Fibroblast of lung (primary cell): Measurements from ENCODE around the gene ARID1B. TPM values are rescaled to one million over a fixed set of nuclear protein-coding genes. Genes with fewer than 3 reads are reported as not detected.

Experiments
- DNase-seq, 2 donors: peaks; one replicate each; pipeline versions ENCODE4 v3.0.0 to v3.0.0-alpha.2; 2010; ENCODE audit warnings: low read depth in 2 of 2
- H2AFZ ChIP-seq: 2 replicates; pipeline ENCODE4 v1.5.1; 2012; ENCODE audit warnings: low read length, control low read depth, inconsistent platforms
- H3K27ac ChIP-seq: 2 replicates; pipeline ENCODE4 v1.5.1; 2011; ENCODE audit warnings: low read length, control low read depth; ENCODE audit not compliant: insufficient read depth
- H3K27me3 ChIP-seq: 2 replicates; pipeline ENCODE4 v1.5.1; 2011; ENCODE audit warnings: mild to moderate bottlenecking, low read length; ENCODE audit not compliant: control insufficient read depth, insufficient read depth
- H3K36me3 ChIP-seq: 2 replicates; pipeline ENCODE4 v1.5.1; 2011; ENCODE audit warnings: low read length; ENCODE audit not compliant: control insufficient read depth, insufficient read depth
- H3K4me1 ChIP-seq: 2 replicates; pipeline ENCODE4 v1.5.1; 2011; ENCODE audit warnings: low read length; ENCODE audit not compliant: control insufficient read depth, insufficient read depth; ENCODE audit errors: extremely low read depth
- H3K4me2 ChIP-seq: 2 replicates; pipeline ENCODE4 v1.5.1; 2011; ENCODE audit warnings: low read length, control low read depth; ENCODE audit not compliant: insufficient read depth; ENCODE audit errors: extremely low read depth
- H3K4me3 ChIP-seq, 4 experiments: fragments of 200-600 bp in 1 of 4; sonication (generic) in 1 of 4; replicated peaks in 1 of 4; 2 replicates each; pipeline ENCODE4 v1.5.1; 2011 to 2016; ENCODE audit warnings: low read length in 4 of 4, low read depth in 3 of 4, mild to moderate bottlenecking in 3 of 4, control low read depth in 2 of 4, inconsistent platforms in 1 of 4, mixed read lengths in 1 of 4; ENCODE audit not compliant: insufficient read depth in 1 of 4; ENCODE audit errors: control extremely low read depth in 1 of 4
- H3K79me2 ChIP-seq: 2 replicates; pipeline ENCODE4 v1.5.1; 2012; ENCODE audit warnings: mild to moderate bottlenecking, low read length, inconsistent platforms; ENCODE audit not compliant: control insufficient read depth, insufficient read depth
- H3K9ac ChIP-seq: 2 replicates; pipeline ENCODE4 v1.5.1; 2011; ENCODE audit warnings: mild to moderate bottlenecking, low read length, control low read depth; ENCODE audit not compliant: insufficient read depth
- H3K9me3 ChIP-seq: 2 replicates; pipeline ENCODE4 v1.5.1; 2012; ENCODE audit warnings: low read depth, low read length; ENCODE audit not compliant: control insufficient read depth, insufficient read depth
- H4K20me1 ChIP-seq: 2 replicates; pipeline ENCODE4 v1.5.1; 2011; ENCODE audit warnings: low read length; ENCODE audit not compliant: control insufficient read depth, insufficient read depth; ENCODE audit errors: extremely low read depth
- CTCF ChIP-seq, 2 donors: IDR thresholded peaks in 1 of 2; conservative IDR thresholded peaks in 1 of 2; 1 replicate in 1 of 2; 2 replicates in 1 of 2; pipeline ENCODE4 v1.5.1; 2011 to 2012; ENCODE audit warnings: low read length in 2 of 2, control low read depth in 1 of 2, inconsistent platforms in 1 of 2, low read depth in 1 of 2, mild to moderate bottlenecking in 1 of 2
- EZH2 ChIP-seq: IDR thresholded peaks from 2 replicates; pipeline ENCODE4 v1.5.1; 2012; ENCODE audit warnings: low read length, control low read depth, mild to moderate bottlenecking; ENCODE audit errors: missing control alignments
- polyA plus RNA-seq, 2 donors: library from polyadenylated mRNA; depleted of rRNA in 1 of 2; stranded (reverse) in 1 of 2; unstranded in 1 of 2; fragments of >200 nt; gene quantifications; 2 replicates each; pipeline ENCODE4 v1.2.1, GENCODE V29; 2011 to 2012; ENCODE audit warnings: missing spikeins in 1 of 2
- total RNA-seq: library from RNA; depleted of rRNA; stranded (reverse); fragments of >200 nt; gene quantifications from 2 replicates; pipeline ENCODE4 v1.2.1, GENCODE V29; 2014

Gene ARID1B
- total and polyA plus RNA-seq, 2 donors (not counting 1 experiment from before 2014, with no cell fraction given): 15.4 to 41.9 TPM

GRCh38 chr6:157063923-157064322 is 286.7 kb downstream of the ARID1B start:
- H3K27ac ChIP-seq: no peak overlapping the region
- no peak for DNase-seq
- H3K27me3 ChIP-seq: no peaks in the 10 kb centered on the region
- H3K9ac ChIP-seq: no peak overlapping the region
- no peak overlapping the region for H3K4me3 ChIP-seq
- H4K20me1 ChIP-seq: no peaks in the 10 kb centered on the region
- H3K79me2 ChIP-seq: no peaks in the 10 kb centered on the region
- H3K4me2 ChIP-seq: no peak overlapping the region
- H3K36me3 ChIP-seq: no peaks in the 10 kb centered on the region
- no peaks in the 10 kb centered on the region for H3K4me1 ChIP-seq
- no peak overlapping the region for H2AFZ ChIP-seq
- H3K9me3 ChIP-seq: no peaks in the 10 kb centered on the region
- TF ChIP-seq EZH2 (no peak), CTCF (conservative IDR thresholded peaks at IDR 0.05 in 1 of 2, IDR thresholded peaks at IDR 0.05 in 1 of 2; ENCODE audit: low read depth in 1 of 2, low read length in 2 of 2) (no peak)

GRCh38 chr6:157064502-157064901 is 287.3 kb downstream of the ARID1B start:
- Histone ChIP-seq H3K79me2 (no peaks in the 10 kb centered on the region), H3K4me1 (no peaks in the 10 kb centered on the region), H3K36me3 (no peaks in the 10 kb centered on the region), H3K27me3 (no peaks in the 10 kb centered on the region), H2AFZ (no peak overlapping the region), H3K4me2 (no peak overlapping the region), H3K9ac (no peak overlapping the region), H4K20me1 (no peaks in the 10 kb centered on the region), H3K4me3 (no peak overlapping the region), H3K9me3 (no peaks in the 10 kb centered on the region), H3K27ac (no peak overlapping the region)
- no peak for TF ChIP-seq CTCF (conservative IDR thresholded peaks at IDR 0.05 in 1 of 2, IDR thresholded peaks at IDR 0.05 in 1 of 2; ENCODE audit: low read depth in 1 of 2, low read length in 2 of 2)
- no peak for TF ChIP-seq EZH2
- no peak for DNase-seq

- Histone ChIP-seq H3K27me3 (no peaks in the 10 kb centered on the region), H3K4me1 (peaks cover under 1% of the 10 kb centered on the region), H3K4me2 (no peak overlapping the region), H3K4me3 (no peak overlapping the region), H4K20me1 (no peaks in the 10 kb centered on the region), H3K27ac (no peak overlapping the region), H3K36me3 (no peaks in the 10 kb centered on the region), H3K9me3 (no peaks in the 10 kb centered on the region), H3K9ac (no peak overlapping the region), H2AFZ (no peak overlapping the region), H3K79me2 (no peaks in the 10 kb centered on the region)
- no peak for DNase-seq
- TF ChIP-seq CTCF (conservative IDR thresholded peaks at IDR 0.05 in 1 of 2, IDR thresholded peaks at IDR 0.05 in 1 of 2; ENCODE audit: low read depth in 1 of 2, low read length in 2 of 2): no peak
- TF ChIP-seq EZH2: no peak
Measured at GRCh38 chr6:157065366-157065765, 288.2 kb downstream of the ARID1B start.
